Measurements from ENCODE around the gene SHLD1.

The SHLD1 gene

GRCh38 chr20:5767493-5768098, 17.4 kb downstream of the SHLD1 start:
- CTCF ChIA-PET = interaction anchor here (0.6 to 1.1 kb wide), 2 partner anchors 210 to 317 kb away, joined by 3 to 4 read pairs; no protein-coding TSS in a partner anchor
- POLR2A ChIA-PET = no interaction called here
- no peak for TF ChIP-seq CTCF (IDR thresholded peaks at IDR 0.05; ENCODE audit: insufficient read depth, low read length, missing control alignments)
- DNase-seq (ENCODE audit: low read depth, low spot score) = no peak
- H3K4me3 ChIP-seq (ENCODE audit: low read depth, low read length) = no peak overlapping the region

GRCh38 chr20:5770231-5770986, 20.2 kb downstream of the SHLD1 start:
- no peak for TF ChIP-seq CTCF (IDR thresholded peaks at IDR 0.05; ENCODE audit: insufficient read depth, low read length, missing control alignments)
- POLR2A ChIA-PET = interaction anchor here (0.8 kb wide), 1 partner anchor 239 kb away, joined by 4 read pairs; no protein-coding TSS in a partner anchor
- no peak for DNase-seq (ENCODE audit: low read depth, low spot score)
- H3K4me3 ChIP-seq (ENCODE audit: low read depth, low read length) = no peak overlapping the region
- CTCF ChIA-PET = interaction anchor here (1.2 to 1.4 kb wide), 2 partner anchors 17 to 306 kb away, joined by 3 to 5 read pairs; no protein-coding TSS in a partner anchor

- CTCF ChIA-PET = interaction anchor here (1.2 to 1.4 kb wide), 2 partner anchors 17 to 306 kb away, joined by 3 to 5 read pairs; no protein-coding TSS in a partner anchor
- TF ChIP-seq CTCF (IDR thresholded peaks at IDR 0.05; ENCODE audit: insufficient read depth, low read length, missing control alignments) = no peak
- H3K4me3 ChIP-seq (ENCODE audit: low read depth, low read length) = no peak overlapping the region
- POLR2A ChIA-PET = no interaction called here
- no peak for DNase-seq (ENCODE audit: low read depth, low spot score)
Observed at GRCh38 chr20:5770987-5771318, 20.8 kb downstream of the SHLD1 start.

- no peak for DNase-seq (ENCODE audit: low read depth, low spot score)
- CTCF ChIA-PET = interaction anchor here (2.5 kb wide), 1 partner anchor 15 kb away, joined by 10 read pairs; no protein-coding TSS in a partner anchor
- no peak overlapping the region for H3K4me3 ChIP-seq (ENCODE audit: low read depth, low read length)
- no peak for TF ChIP-seq CTCF (IDR thresholded peaks at IDR 0.05; ENCODE audit: insufficient read depth, low read length, missing control alignments)
- POLR2A ChIA-PET = no interaction called here
Observed at GRCh38 chr20:5772704-5773103, 22.5 kb downstream of the SHLD1 start.

- ChIA-PET CTCF (interaction anchor here (1.0 to 2.5 kb wide), 2 partner anchors 14 to 205 kb away, joined by 3 to 10 read pairs; no protein-coding TSS in a partner anchor), POLR2A (no interaction called here)
- DNase-seq (ENCODE audit: low read depth, low spot score) = no peak
Observed at GRCh38 chr20:5773589-5773988, 23.4 kb downstream of the SHLD1 start.

More at GRCh38 chr20:5773589-5773988, 23.4 kb downstream of the SHLD1 start:
- no peak overlapping the region for H3K4me3 ChIP-seq (ENCODE audit: low read depth, low read length)
- TF ChIP-seq CTCF (IDR thresholded peaks at IDR 0.05; ENCODE audit: insufficient read depth, low read length, missing control alignments) = no peak

Data from AG04449 (cell line).